ENCODE measurements around the gene PTAFR. TPM values are rescaled to one million over a fixed set of nuclear protein-coding genes. Genes with fewer than 3 reads are reported as not detected.

PTAFR gene
- 0.35 and 1.2 TPM in 2 replicates for total RNA-seq

DNA sequence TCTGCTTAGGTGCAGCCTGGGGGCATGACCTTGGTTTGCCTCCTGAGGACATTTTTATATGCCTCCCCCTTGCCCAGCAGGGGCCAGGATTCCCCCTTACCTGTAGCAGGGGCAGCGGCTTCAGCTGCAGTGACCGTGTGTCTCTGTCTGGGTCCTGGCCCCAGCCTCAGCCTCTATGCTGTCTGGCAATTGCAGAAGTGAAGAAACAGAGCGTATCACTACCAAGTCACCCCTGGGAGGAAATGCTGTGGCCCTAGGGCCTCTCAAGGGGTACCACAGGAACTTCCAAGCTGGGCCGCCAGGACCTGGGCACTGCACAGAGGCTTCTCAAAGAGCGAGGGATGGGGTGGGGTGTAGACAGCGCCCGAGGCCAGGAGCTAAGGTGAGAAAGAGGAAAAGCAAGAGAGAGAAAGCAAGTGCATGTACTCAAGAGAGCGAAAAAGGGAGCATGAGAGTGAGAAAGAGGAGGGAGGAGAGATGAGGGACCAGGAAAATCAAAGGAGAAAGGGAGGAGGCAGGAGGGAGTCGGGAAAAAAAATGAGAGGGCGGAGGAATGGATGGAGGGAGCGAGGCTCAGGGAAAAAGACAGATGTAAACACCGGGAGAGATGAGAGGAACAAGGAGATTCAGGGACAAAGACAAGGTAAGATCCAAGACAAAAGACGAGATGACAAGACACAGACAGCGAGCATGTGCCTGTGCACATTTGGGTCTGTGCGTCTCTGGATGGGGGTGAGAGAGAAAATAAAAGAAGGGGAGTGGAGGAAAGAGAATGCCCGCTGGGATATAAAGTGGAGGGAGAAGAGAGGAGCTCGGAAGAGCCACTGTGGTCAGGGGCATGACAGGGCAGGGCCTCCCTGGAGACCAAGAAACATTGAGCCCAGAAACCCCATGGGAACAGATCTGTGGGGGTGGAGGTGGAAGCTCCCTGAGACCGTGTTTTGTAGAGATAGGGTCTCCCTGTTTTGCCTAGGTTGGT, at the start of gene PTAFR:
TSS of gene PTAFR (minus strand) at position 199 of the 979 bp plus-strand sequence. CDS start 25,669 bp downstream, outside the sequence.

Other genes with a start within 250 kb of the PTAFR start
- gene SMPDL3B, start 241.7 kb downstream of the PTAFR start, total RNA-seq: not detected in 2 replicates
- 9.2 and 10.5 TPM in 2 replicates for gene XKR8, start 216.7 kb downstream of the PTAFR start, total RNA-seq
- gene EYA3, start 88.1 kb downstream of the PTAFR start, total RNA-seq: 18.7 and 19.1 TPM in 2 replicates
- gene DNAJC8, start 56.3 kb upstream of the PTAFR start, total RNA-seq: 64.9 and 71.4 TPM in 2 replicates
- 231 and 311 TPM in 2 replicates for gene ATP5IF1, start 59.4 kb upstream of the PTAFR start, total RNA-seq
- gene SESN2, start 82.8 kb upstream of the PTAFR start, total RNA-seq: 33.4 and 39.7 TPM in 2 replicates
- 16.4 and 19.3 TPM in 2 replicates for gene MED18, start 152.3 kb upstream of the PTAFR start, total RNA-seq
- gene PHACTR4, start 193.1 kb upstream of the PTAFR start, total RNA-seq: 8.4 and 8.5 TPM in 2 replicates

Data from myometrial cell (primary cell).